Suprapubic skin (tissue), 4 donors: ENCODE data around the gene DAP. TPM values are rescaled to one million over a fixed set of nuclear protein-coding genes. Genes with fewer than 3 reads are reported as not detected.

Experiments used
- DNase-seq, 2 donors: peaks; one replicate each; pipeline ENCODE4 v3.0.0-alpha.2; 2019; ENCODE audit warnings: low spot score in 2 of 2
- H3K27ac ChIP-seq: fragments of 200-600 bp; sonication (generic); one replicate; pipeline ENCODE4 v1.5.1; 2019
- H3K27me3 ChIP-seq: fragments of 200-600 bp; sonication (generic); one replicate; pipeline ENCODE4 v1.5.1; 2019
- H3K36me3 ChIP-seq: fragments of 200-600 bp; sonication (generic); one replicate; pipeline ENCODE4 v1.5.1; 2019
- H3K4me1 ChIP-seq: fragments of 200-600 bp; sonication (generic); one replicate; pipeline ENCODE4 v1.5.1; 2019
- H3K4me3 ChIP-seq: fragments of 200-600 bp; sonication (generic); one replicate; pipeline ENCODE4 v1.5.1; 2019; ENCODE audit warnings: mild to moderate bottlenecking
- H3K9me3 ChIP-seq: fragments of 200-600 bp; sonication (generic); one replicate; pipeline ENCODE4 v1.5.1; 2019
- CTCF ChIP-seq, 2 donors: fragments of 200-600 bp in 1 of 2; fragments of 450-650 bp in 1 of 2; sonication (generic) in 1 of 2; IDR thresholded peaks; one replicate each; pipeline ENCODE4 v1.5.1; 2016 to 2019; ENCODE audit warnings: antibody characterized with exemption in 2 of 2, mild to moderate bottlenecking in 1 of 2, moderate library complexity in 1 of 2
- EP300 ChIP-seq: sonication (generic); formaldehyde crosslinking; IDR thresholded peaks from one replicate; pipeline ENCODE4 v1.6.1; 2017; ENCODE audit warnings: antibody characterized with exemption
- POLR2A ChIP-seq, 2 donors: fragments of 450-650 bp; IDR thresholded peaks; one replicate each; pipeline ENCODE4 v1.6.1; 2017; ENCODE audit warnings: antibody characterized with exemption in 2 of 2, mild to moderate bottlenecking in 2 of 2, moderate library complexity in 2 of 2
- POLR2AphosphoS5 ChIP-seq, 3 donors: sonication (generic); formaldehyde crosslinking; IDR thresholded peaks; one replicate each; pipeline ENCODE4 v1.6.1; 2017; ENCODE audit warnings: antibody characterized with exemption in 3 of 3
- WGBS: methylation state at CpG from one replicate; pipeline ENCODE4 v1.1.5; 2018; 5-methylcytosine and 5-hydroxymethylcytosine counted together
- total RNA-seq, 4 donors: library from RNA; depleted of rRNA; stranded (reverse); fragments of >200 nt; gene quantifications; one replicate each; pipeline ENCODE4 v1.1.0, GENCODE V29; 2016

Gene DAP
- total RNA-seq, 4 donors from 2014 or later: 37.8 to 71.7 (median 56.4) TPM

- TF ChIP-seq CTCF (IDR thresholded peaks at IDR 0.05): no peak
- no peak for TF ChIP-seq POLR2A (IDR thresholded peaks at IDR 0.05)
- TF ChIP-seq EP300: no peak
- no peak for TF ChIP-seq POLR2AphosphoS5 (IDR thresholded peaks at IDR 0.05)
- Histone ChIP-seq H3K4me3 (no peak overlapping the region), H3K9me3 (no peaks in the 10 kb centered on the region), H3K27me3 (no peaks in the 10 kb centered on the region), H3K27ac (no peak overlapping the region), H3K4me1 (peaks cover 3% of the 10 kb centered on the region), H3K36me3 (no peaks in the 10 kb centered on the region)
- WGBS: 92% methylated on average over 10 of the region's 10 CpGs
- no peak for DNase-seq
Observed at GRCh38 chr5:10710513-10711128, 50.4 kb downstream of the DAP start.

- no peak overlapping the region for H3K27ac ChIP-seq
- H3K36me3 ChIP-seq: no peaks in the 10 kb centered on the region
- no peaks in the 10 kb centered on the region for H3K27me3 ChIP-seq
- H3K4me3 ChIP-seq: no peak overlapping the region
- TF ChIP-seq CTCF (IDR thresholded peaks at IDR 0.05): no peak
- no peak for TF ChIP-seq EP300
- TF ChIP-seq POLR2AphosphoS5 (IDR thresholded peaks at IDR 0.05): no peak
- TF ChIP-seq POLR2A (IDR thresholded peaks at IDR 0.05): no peak
- no peak for DNase-seq
- no peaks in the 10 kb centered on the region for H3K9me3 ChIP-seq
- peaks cover 4% of the 10 kb centered on the region for H3K4me1 ChIP-seq
- 60% methylated on average over 1 of the region's 8 CpGs for WGBS
Observed at GRCh38 chr5:10709933-10710332, 51.1 kb downstream of the DAP start.

GRCh38 chr5:10709409-10709808 lies 51.6 kb downstream of the DAP start:
- Histone ChIP-seq H3K27me3 (no peaks in the 10 kb centered on the region), H3K27ac (no peak overlapping the region), H3K4me3 (no peak overlapping the region), H3K9me3 (no peaks in the 10 kb centered on the region), H3K4me1 (peaks cover 9% of the 10 kb centered on the region), H3K36me3 (no peaks in the 10 kb centered on the region)
- DNase-seq: no peak
- TF ChIP-seq POLR2A (IDR thresholded peaks at IDR 0.05): no peak
- TF ChIP-seq POLR2AphosphoS5 (IDR thresholded peaks at IDR 0.05): no peak
- TF ChIP-seq CTCF (IDR thresholded peaks at IDR 0.05): no peak
- no peak for TF ChIP-seq EP300
- 89% methylated on average over 3 of the region's 4 CpGs for WGBS

GRCh38 chr5:10708189-10708944 lies 52.7 kb downstream of the DAP start:
- Histone ChIP-seq H3K9me3 (no peaks in the 10 kb centered on the region), H3K27me3 (no peaks in the 10 kb centered on the region), H3K36me3 (no peaks in the 10 kb centered on the region), H3K4me1 (peaks cover 19% of the 10 kb centered on the region), H3K4me3 (no peak overlapping the region), H3K27ac (no peak overlapping the region)
- WGBS: 74% methylated on average over 10 of the region's 10 CpGs
- TF ChIP-seq EP300: no peak
- DNase-seq: no peak

GRCh38 chr5:10707198-10708142 lies 53.6 kb downstream of the DAP start:
- WGBS: 91% methylated on average over 13 of the region's 13 CpGs
- H3K4me3 ChIP-seq: no peak overlapping the region
- no peaks in the 10 kb centered on the region for H3K27me3 ChIP-seq
- H3K9me3 ChIP-seq: no peaks in the 10 kb centered on the region
- peaks cover 27% of the 10 kb centered on the region for H3K4me1 ChIP-seq
- no peaks in the 10 kb centered on the region for H3K36me3 ChIP-seq
- TF ChIP-seq CTCF (IDR thresholded peaks at IDR 0.05): no peak
- TF ChIP-seq POLR2A (IDR thresholded peaks at IDR 0.05): no peak
- TF ChIP-seq EP300: no peak
- no peak for TF ChIP-seq POLR2AphosphoS5 (IDR thresholded peaks at IDR 0.05)
- no peak for DNase-seq
- no peak overlapping the region for H3K27ac ChIP-seq
